Activated naive CD4-positive, alpha-beta T cell treated with anti-CD3 and anti-CD28 coated beads for 36 hours (primary cell): ENCODE measurements around the gene AK1. TPM values are rescaled to one million over a fixed set of nuclear protein-coding genes. Genes with fewer than 3 reads are reported as not detected.

Experiments
- CTCF ChIA-PET: fragments of 350-600 bp; sonication (Branson Sonifier 250); formaldehyde crosslinking; loops from one replicate; lab custom pipeline; 2021; ENCODE audit warnings: antibody characterized with exemption; lab: Charles Lee
- DNase-seq: peaks from one replicate; pipeline ENCODE4 v3.0.0-alpha.2; 2020
- H3K27ac Mint-ChIP-seq: one replicate; pipeline ENCODE4 v1.8.0; 2021; ENCODE audit warnings: mild to moderate bottlenecking, mixed read lengths
- H3K27me3 Mint-ChIP-seq: one replicate; pipeline ENCODE4 v1.8.0; 2021; ENCODE audit warnings: low read depth, mixed read lengths
- H3K36me3 Mint-ChIP-seq: one replicate; pipeline ENCODE4 v1.8.0; 2021; ENCODE audit warnings: low read depth, mixed read lengths
- H3K4me1 Mint-ChIP-seq: one replicate; pipeline ENCODE4 v1.8.0; 2021; ENCODE audit warnings: low read depth, mixed read lengths
- H3K4me3 Mint-ChIP-seq: one replicate; pipeline ENCODE4 v1.8.0; 2021; ENCODE audit warnings: mild to moderate bottlenecking, moderate library complexity, mixed read lengths
- H3K9me3 Mint-ChIP-seq: one replicate; pipeline ENCODE4 v1.8.0; 2021; ENCODE audit warnings: mixed read lengths
- intact Hi-C: fragments of 100-400 bp; cut with micrococcal nuclease; formaldehyde crosslinking; loops from one replicate; pipeline ENCODE4 v1.15.1; 2023
- total RNA-seq, 2 experiments: library from RNA; stranded (reverse); gene quantifications; one replicate each; pipeline ENCODE4 v1.2.3, GENCODE V29; 2021

Gene AK1
- total RNA-seq, 2 experiments from 2014 or later = 11.8 to 11.9 TPM

DNA sequence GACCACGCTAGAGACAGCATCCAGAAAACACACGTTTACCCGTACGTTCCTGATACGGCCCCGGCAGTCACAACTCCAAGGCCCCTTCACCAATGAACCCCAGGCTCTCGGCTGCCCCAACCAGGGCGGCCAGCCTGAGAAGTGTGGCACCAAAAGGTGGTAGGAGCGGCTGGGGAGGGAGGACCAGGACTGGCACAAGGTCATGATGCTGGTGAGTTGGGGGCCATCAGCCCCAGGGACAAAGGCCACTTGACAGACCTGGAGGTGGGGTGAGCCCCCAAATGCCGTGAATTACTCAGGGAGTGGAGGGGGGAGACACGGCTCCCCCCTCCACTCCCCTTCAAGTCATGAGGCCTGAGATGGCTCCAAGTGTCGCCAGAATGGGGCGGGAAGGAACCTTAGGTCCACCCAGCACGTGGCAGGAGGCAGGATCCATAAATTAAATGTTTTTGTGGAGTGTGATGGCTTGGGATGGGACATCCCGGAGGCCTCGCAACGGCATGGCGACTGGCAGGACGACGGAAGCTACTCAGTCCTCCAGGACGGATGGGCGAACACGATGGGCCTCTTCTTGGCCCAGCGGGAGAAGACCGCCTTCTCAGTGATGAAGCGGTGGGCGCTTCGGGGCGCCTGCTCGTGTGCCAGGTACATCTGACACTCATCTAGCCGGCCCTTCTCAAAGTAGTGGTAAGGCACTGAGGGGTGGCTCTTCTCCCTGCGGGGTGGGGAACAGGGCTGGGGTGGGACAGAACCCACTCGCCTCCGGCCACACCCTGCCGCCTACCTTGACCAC, 30.6 kb upstream of the AK1 start:
- Mint-ChIP-seq H3K27ac (peak overlapping the region; percentile 34), H3K27me3 (no peaks in the 10 kb centered on the region), H3K9me3 (no peaks in the 10 kb centered on the region), H3K4me1 (peaks cover 58% of the 10 kb centered on the region), H3K36me3 (peaks cover 17% of the 10 kb centered on the region), H3K4me3 (no peak overlapping the region)
- DNase-seq = no peak
- CTCF ChIA-PET = interaction anchor here (1.2 kb wide), 1 partner anchor 13 kb away, joined by 4 read pairs; no protein-coding TSS in a partner anchor
- intact Hi-C loops = no loop called here

DNA sequence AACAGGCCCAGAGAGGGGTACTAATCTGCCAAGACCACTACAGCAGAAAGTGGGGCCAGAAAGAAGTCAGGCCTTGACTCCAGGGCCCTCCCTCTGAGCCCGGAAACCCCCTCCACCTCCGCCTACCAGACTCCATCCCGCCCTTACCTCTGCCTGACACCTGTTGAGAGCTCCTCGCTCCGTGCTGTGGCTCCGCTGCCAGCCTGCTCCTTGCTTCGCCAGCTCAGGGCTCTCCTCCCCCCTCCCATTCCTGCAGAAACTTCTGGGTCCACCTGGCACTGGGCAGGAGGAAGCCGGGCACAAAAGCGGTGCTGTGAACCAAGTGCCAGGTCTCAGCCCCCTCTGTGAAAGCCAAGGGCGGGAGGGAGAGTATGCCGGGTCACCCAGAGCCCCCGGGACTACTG, 28.3 kb upstream of the AK1 start:
- Mint-ChIP-seq H3K9me3 (no peaks in the 10 kb centered on the region), H3K27ac (peak overlapping the region; percentile 98), H3K27me3 (no peaks in the 10 kb centered on the region), H3K36me3 (peaks cover 7% of the 10 kb centered on the region), H3K4me3 (peak overlapping the region; percentile 88), H3K4me1 (peaks cover 53% of the 10 kb centered on the region)
- CTCF ChIA-PET = interaction anchor here (0.5 to 1.7 kb wide), 8 partner anchors 8 to 171 kb away, joined by 3 to 6 read pairs (median 3); partner anchors contain the start of genes CDK9 and TOR2A
- peak; percentile 80 for DNase-seq
- intact Hi-C loops = loop anchor here (1.0 kb wide), 1 partner anchor 12 kb away; the partner anchor contains the start of gene ST6GALNAC4

DNA sequence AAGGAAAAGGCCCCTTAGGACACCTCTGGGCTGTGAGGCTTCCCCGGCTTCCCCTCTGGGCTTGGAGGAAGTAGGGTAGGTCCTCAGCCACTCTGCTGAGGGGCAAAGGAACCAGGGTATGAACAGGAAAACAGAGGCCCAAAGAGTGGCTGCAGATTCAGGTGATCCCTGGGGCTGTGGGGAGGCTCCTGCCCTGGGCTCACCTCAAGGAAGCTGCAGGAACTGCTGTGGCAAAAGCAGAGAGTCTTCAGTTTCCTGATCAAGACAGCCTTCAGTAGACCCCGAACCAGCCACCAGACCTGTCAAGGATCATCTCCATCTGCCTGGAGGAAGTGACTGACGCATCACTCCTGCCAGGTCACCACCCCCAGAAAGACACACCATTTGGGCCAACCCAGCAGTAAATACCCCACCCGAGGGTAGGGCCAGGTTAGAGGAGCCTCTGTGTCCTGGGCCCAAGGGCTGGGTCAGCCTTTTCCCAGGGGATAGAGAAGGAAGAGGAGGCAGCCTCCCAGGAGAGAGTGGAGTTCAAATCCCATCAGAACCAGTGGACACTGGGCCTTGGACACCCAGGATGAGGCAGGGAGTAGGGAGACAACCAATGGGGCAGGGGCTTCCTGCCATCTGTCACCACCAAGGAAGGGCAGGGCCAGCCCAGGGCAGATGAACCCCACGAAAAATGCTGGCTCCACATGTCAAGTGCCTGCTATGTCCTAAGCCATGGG, 27.7 kb upstream of the AK1 start:
- peak overlapping the region; percentile 88 for H3K4me3 Mint-ChIP-seq
- peak overlapping the region; percentile 98 for H3K27ac Mint-ChIP-seq
- DNase-seq = peak; percentile 80
- CTCF ChIA-PET = interaction anchor here (0.5 to 1.9 kb wide), 8 partner anchors 11 to 170 kb away, joined by 3 to 10 read pairs (median 4); partner anchors contain the start of genes CDK9 and TOR2A
- intact Hi-C loops = no loop called here
- peaks cover 50% of the 10 kb centered on the region for H3K4me1 Mint-ChIP-seq
- H3K9me3 Mint-ChIP-seq = no peaks in the 10 kb centered on the region
- peaks cover 5% of the 10 kb centered on the region for H3K36me3 Mint-ChIP-seq
- H3K27me3 Mint-ChIP-seq = no peaks in the 10 kb centered on the region

DNA sequence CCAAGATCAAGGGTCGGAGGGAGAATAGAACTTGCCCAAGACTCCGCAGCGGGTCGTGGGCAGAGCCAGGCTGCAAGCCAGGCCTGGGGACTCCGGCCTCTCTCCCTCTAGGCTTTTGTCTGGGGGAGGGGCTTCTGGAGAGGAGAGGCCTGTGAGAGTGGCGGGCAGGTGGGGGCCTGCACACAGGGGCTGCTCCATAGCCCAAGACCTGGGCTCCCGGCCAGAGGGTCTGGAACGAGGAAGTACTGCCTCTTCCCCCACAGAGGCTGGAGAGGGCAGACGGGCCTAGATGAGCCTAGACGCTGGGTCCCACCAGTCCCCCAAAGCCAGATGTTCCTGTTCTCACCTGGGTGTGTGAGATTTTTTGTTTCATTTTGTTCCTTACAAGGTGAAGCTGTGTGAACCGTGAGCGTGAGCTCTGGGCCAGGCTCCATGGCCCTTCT, 27.1 kb upstream of the AK1 start:
- intact Hi-C loops = no loop called here
- peak; percentile 38 for DNase-seq
- H3K9me3 Mint-ChIP-seq = no peaks in the 10 kb centered on the region
- no peaks in the 10 kb centered on the region for H3K27me3 Mint-ChIP-seq
- peak overlapping the region; percentile 88 for H3K4me3 Mint-ChIP-seq
- CTCF ChIA-PET = interaction anchor here (1.1 to 1.9 kb wide), 3 partner anchors 11 to 170 kb away, joined by 3 to 10 read pairs (median 3); partner anchors contain the start of gene TOR2A
- peaks cover 5% of the 10 kb centered on the region for H3K36me3 Mint-ChIP-seq
- H3K27ac Mint-ChIP-seq = peak overlapping the region; percentile 98
- peaks cover 55% of the 10 kb centered on the region for H3K4me1 Mint-ChIP-seq

DNA sequence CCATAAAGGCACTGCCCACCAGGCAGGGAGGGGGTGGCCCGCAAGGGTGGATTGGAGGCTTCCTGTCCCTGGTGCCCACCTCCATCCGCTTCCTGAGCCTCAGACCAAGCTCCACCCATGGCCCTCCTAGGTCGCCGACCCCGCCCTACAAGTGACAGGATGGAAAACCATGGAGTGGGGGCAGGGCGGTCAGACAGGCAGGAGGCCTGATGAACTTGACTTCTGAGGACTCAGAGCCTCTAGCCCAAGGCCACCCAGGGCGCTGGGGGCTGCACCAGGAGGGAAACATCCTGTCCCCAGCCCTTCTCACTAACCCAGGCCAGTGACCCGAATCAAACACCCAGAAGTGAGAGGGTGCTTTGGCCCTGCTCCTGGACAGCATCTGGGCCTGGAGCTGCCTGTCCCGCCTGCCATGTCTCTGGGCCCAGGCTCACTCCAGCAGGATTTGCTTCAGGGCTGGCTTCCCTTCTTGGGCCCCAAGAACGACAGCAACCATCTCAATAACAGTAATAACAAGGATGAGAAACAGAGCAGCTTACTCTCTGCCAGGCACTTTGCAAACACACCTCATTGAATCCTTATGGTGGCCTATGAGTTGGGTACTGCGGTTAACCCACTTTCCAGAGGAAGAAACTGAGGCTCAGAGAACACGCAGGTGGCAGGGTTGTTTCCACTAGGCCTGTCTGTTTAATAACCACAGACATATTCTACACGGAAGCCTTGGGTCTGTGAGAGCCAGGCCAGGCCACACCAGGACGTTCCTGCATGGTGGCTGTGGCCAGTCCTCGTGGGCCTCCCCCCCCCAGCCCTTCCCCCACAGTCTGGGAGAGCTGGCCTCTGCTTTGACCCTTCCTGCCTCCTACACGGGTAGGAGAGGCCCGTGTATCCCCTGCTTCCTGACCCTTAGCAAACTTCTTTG, 26.3 kb upstream of the AK1 start:
- peak overlapping the region; percentile 88 for H3K4me3 Mint-ChIP-seq
- CTCF ChIA-PET = interaction anchor here (1.1 to 1.9 kb wide), 4 partner anchors 12 to 169 kb away, joined by 3 to 10 read pairs (median 5); partner anchors contain the start of gene TOR2A
- H3K27me3 Mint-ChIP-seq = no peaks in the 10 kb centered on the region
- peaks cover 55% of the 10 kb centered on the region for H3K4me1 Mint-ChIP-seq
- H3K27ac Mint-ChIP-seq = peak overlapping the region; percentile 98
- intact Hi-C loops = loop anchor here (2.0 kb wide), 1 partner anchor 13 kb away; the partner anchor contains the start of gene ST6GALNAC4
- peaks cover 5% of the 10 kb centered on the region for H3K36me3 Mint-ChIP-seq
- no peaks in the 10 kb centered on the region for H3K9me3 Mint-ChIP-seq
- peak; percentile 96 for DNase-seq

DNA sequence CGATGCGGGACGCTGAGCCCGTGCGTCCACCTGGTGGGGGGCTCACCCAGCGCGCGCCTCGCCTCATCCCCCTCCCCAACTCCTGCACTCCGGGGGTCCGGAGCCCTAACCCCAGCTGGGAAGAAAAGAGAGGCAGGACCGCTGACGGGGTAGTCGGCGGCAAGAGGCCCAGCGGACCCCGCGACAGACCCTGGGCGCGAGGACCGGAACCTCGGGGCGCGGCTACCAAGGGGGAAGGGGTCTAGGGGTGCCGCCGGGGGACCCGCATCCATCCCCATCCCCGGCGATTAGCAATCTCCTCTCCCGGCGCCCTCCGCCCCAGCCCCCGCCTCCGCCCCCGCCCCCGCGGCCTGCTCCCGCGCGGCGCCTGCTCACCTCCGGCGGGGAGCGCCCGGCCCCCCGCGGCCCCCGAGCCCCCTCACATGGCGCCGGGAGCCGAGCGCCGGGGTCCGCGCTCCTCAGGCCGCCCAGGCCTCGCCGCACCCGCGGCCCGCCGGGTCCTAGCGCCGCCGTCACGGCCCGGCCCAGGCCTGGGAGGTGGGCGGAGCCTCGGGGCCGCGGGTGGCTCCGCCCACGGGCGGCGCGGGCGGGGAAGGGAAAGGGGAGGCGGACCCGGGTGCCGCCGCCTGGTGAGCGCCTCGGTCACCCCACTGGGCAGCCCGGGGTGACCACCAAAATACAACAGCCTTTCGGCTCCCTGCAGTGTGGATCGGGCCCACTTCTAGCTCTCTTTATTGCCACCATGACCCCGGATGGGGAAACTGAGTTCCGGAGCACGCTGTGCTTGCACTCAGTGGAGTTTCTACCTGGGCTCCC, 21.9 kb upstream of the AK1 start, which contains the start of gene ST6GALNAC6:
TSS of gene ST6GALNAC6 (minus strand) at position 476 of the 816 bp plus-strand sequence. CDS start 1,622 bp downstream, outside the sequence.
- H3K36me3 Mint-ChIP-seq = peaks cover 30% of the 10 kb centered on the region
- no peaks in the 10 kb centered on the region for H3K27me3 Mint-ChIP-seq
- CTCF ChIA-PET = interaction anchor here (1.4 to 1.8 kb wide), 2 partner anchors 16 to 20 kb away, joined by 4 read pairs; no protein-coding TSS in a partner anchor
- H3K4me1 Mint-ChIP-seq = peaks cover 42% of the 10 kb centered on the region
- H3K4me3 Mint-ChIP-seq = peak within 1 kb of the TSS; percentile 82
- intact Hi-C loops = no loop called here
- H3K27ac Mint-ChIP-seq = peak within 1 kb of the TSS; percentile 78
- no peaks in the 10 kb centered on the region for H3K9me3 Mint-ChIP-seq
- peak; percentile 68 for DNase-seq

DNA sequence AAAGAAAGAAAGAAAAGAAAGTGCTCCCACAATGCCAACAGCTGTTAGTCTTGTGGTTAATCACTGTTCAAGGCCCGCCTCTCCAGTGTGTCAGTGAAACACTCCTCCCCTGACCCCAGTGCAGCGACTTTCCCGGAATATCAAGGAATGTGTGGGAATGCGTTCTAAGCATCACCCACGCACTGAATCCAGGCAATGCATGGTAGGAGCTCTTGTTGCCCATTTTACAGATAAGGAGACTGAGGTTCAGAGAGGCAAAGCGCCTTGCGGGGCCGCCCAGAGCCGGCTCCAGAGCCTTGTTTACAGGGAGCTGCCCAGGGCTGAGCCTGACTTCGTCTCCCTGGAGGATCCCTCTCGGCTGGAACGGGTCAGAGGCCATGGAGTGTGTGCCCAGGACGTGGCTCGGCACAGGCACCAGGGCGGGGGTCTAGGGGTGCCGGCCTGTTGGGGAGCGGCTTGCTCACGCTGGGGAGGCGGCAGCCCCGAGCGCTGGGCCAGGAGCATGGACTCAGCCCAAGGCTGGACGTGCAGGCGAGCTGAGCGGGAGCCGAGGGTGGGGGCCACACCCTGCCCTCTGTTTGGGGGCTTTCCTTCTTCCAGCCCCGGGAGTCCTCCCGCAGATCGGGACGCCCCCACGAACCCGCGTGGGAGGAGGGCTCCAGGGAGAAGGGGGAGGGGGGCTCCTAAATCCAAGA, 21.1 kb upstream of the AK1 start:
- peaks cover 36% of the 10 kb centered on the region for H3K4me1 Mint-ChIP-seq
- peak overlapping the region; percentile 46 for H3K27ac Mint-ChIP-seq
- intact Hi-C loops = no loop called here
- H3K36me3 Mint-ChIP-seq = peaks cover 33% of the 10 kb centered on the region
- peaks cover 1% of the 10 kb centered on the region for H3K9me3 Mint-ChIP-seq
- DNase-seq = peak; percentile 32
- peak overlapping the region; percentile 82 for H3K4me3 Mint-ChIP-seq
- no peaks in the 10 kb centered on the region for H3K27me3 Mint-ChIP-seq
- CTCF ChIA-PET = interaction anchor here (1.3 to 1.8 kb wide), 2 partner anchors 8 to 17 kb away, joined by 3 to 4 read pairs; no protein-coding TSS in a partner anchor

DNA sequence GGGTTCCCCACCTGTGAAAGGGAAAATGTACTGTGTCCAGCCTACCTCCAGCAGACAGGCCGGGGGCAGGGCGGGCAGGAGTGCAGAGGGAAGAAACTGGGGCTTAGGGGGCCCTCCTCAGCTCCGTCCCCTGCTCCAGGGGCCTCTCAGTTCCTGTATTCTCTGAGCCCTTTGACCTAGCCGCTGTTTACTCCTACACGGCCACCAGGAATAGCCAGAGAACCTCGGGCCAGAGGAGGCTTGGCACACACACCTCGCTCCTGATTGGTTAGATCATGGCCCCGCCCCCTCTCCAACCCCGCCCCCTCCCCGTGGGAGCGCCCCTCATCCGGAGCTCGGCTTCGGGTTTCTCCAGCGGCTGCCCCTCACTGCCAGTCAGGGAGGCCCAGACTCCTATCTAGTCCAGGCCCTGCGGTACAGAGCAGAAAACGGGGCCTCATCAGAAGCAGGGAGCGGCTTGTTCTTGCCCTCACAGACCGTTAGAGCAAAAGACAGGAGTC, 19.8 kb upstream of the AK1 start:
- Mint-ChIP-seq H3K4me1 (peaks cover 33% of the 10 kb centered on the region), H3K27ac (no peak overlapping the region), H3K27me3 (no peaks in the 10 kb centered on the region), H3K36me3 (peaks cover 46% of the 10 kb centered on the region), H3K4me3 (peak overlapping the region; percentile 39), H3K9me3 (peaks cover 4% of the 10 kb centered on the region)
- intact Hi-C loops = no loop called here
- CTCF ChIA-PET = interaction anchor here (1.0 to 1.8 kb wide), 2 partner anchors 18 to 41 kb away, joined by 4 read pairs; no protein-coding TSS in a partner anchor
- DNase-seq = peak; percentile 36

DNA sequence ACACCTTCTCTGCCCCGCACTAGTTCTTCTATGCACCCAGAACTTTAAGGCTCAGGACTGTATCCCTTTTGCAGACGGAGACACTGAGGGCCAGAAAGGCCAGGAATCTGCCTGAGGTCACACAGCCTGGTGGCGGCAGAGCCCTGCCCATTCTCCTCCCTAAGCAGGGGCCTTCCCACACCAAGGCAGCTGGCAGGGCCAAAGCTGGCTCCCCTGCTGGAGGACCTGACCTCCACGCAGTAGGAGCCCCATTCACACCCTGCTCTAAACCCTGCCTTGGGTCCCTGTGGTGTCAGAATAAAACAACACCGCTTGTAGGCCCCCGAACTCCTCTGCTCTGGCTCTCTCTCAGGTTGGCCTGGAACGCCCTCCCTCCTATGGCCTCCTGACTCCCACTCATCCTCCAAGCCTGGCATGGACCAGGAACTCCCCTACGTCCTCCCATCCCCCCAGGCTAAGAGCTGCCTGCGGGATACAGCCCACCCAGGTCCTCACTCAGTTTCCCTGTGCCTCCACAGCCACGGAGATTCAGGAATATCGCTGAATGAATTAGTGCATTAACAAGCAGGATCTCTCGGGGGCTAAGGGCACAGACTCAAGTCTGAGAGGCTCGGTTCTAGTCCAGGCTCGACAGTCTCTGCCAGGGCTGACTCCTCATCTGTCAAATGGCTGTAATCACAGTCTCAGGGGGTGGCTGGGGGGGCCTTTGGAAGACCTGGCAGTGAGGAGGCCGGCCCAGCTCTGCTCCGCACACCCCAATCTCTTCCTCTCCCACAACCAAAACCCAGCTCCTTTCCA, 19.1 kb upstream of the AK1 start:
- Mint-ChIP-seq H3K4me1 (peaks cover 28% of the 10 kb centered on the region), H3K27me3 (no peaks in the 10 kb centered on the region), H3K9me3 (peaks cover 4% of the 10 kb centered on the region), H3K4me3 (no peak overlapping the region), H3K27ac (no peak overlapping the region), H3K36me3 (peaks cover 46% of the 10 kb centered on the region)
- no peak for DNase-seq
- intact Hi-C loops = no loop called here
- CTCF ChIA-PET = interaction anchor here (0.9 to 1.0 kb wide), 2 partner anchors 27 to 40 kb away, joined by 3 to 4 read pairs; no protein-coding TSS in a partner anchor
